Measurements from ENCODE around the gene MAP3K5.

The MAP3K5 gene

DNA sequence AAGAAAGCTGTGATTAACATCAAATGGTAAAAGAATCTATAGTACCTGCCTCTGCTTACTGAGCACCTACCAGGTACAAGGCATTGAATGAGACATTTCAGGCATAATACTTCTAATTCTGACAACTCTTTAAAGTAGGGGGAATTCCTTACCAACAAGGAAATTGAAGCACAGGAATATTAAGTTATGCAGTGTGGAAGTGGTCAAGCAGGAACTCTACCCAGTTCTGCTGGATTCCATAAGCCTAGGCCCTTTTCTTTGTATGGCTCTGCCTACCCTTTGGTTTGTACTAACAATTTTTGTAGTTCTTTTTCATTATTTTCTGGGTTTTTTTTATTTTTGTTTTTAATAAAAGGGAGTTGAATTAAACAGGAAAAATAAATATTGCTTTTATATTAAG lies 114.5 kb downstream of the MAP3K5 start:
- no peak for DNase-seq

DNA sequence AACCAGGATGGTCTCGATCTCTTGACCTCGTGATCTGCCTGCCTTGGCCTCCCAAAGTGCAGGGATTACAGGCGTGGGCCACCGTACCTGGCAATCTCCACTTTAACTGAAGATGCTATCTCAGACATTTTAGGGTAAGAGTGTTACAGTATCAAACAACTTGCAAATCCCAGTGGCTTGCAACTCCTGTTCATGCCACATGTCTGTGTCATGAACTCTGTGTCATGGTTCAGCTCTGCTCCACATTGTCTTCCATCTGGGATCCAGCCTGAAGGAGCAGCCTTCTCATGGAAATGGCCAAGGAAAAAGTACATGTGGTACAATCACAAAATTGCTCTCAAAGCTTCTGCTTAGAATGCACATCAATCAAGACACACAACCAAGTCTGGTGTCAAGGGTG lies 114.9 kb downstream of the MAP3K5 start:
- DNase-seq = no peak

DNA sequence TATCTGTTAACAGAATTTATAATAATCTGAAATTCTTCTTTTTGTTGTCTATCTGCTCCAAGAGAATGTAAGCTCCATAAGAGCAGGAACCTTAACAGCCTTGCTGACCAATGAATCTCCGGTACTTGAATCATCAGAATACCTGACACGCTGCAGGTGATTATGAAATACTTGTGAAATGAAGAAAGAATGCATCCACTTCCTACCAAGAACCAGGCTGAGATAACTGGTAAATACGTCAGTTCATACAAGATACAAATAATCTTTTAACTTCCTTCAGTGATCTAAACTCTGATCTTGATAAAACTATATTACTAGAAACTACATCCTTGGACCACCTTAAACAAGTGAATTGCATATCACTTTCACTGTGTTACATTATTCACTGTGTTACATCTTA lies 116.2 kb downstream of the MAP3K5 start:
- no peak for DNase-seq

DNA sequence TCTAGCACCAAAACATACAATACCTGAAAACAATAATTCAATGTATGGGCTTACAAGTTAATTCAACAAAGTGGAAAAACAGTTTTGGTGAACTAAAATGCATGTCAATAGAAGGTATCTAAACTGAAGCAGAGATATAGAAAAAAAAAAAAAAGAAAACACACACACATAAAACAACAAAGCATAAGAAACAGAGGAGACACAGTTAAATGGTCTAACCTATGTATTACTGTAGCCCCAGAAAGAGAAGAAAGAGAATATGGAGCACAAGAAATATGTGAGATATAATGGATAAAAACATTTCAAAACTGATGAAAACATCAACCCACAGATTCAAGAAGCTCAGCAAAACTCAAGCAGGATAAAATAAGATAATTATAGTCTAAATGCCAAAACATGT lies 118.7 kb downstream of the MAP3K5 start:
- DNase-seq = no peak

DNA sequence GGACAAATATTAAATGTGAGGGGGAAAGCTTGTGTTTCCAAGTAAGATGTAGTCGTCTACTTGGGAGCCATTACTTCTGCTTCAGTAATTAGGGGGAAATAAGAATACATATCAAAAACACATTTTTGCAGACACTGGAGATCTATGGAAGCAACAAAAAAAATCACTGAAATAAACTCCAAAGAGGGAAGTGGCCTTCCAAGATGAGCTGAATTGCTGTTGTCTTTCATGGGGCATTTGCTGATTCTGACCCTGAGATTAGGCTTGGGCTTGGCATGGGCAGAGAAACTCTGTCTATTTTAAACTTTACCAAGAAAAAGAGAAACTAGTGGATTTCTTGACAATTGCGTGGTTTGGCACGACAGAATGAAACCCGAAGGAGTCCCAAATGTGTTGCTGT lies 120.1 kb downstream of the MAP3K5 start:
- no peak for DNase-seq

DNA sequence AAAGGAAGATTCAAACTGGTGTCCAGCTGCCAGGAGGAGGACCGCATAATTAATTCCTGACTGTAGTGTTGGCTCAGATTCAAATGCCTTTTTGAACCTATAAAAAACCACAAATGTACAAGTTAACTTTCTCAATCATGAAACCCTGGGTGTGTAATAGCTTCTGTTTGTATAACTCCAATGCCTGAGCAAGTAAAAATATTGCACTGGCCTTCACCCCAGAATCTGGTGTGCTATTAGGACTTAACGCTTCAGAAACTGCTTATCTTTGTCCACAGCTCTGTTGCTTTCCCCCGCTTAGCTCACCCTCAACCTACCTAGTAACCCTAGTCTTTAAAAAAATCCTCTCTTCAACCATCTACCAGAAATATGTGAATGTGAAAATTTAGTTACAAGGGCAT lies 123.0 kb downstream of the MAP3K5 start:
- DNase-seq = no peak

DNA sequence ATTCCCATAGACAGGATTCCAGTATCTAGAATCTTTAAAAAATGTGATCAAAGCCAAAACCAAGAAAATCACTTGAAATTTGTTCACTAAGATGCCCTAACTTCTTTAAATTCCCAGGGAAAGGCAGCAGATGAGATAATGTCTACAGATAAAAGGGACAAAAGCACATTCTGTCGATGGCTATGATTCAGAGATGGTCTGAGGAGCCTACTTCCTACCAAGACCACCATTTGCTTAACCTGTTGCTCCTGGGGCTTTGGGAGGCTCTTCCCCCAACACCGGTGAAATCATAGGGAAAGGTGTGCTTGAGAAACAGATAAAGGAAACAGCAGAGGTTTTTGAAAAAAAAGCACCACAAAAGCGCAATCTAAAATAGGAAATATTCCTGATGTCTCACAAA lies 123.7 kb downstream of the MAP3K5 start:
- no peak for DNase-seq

DNA sequence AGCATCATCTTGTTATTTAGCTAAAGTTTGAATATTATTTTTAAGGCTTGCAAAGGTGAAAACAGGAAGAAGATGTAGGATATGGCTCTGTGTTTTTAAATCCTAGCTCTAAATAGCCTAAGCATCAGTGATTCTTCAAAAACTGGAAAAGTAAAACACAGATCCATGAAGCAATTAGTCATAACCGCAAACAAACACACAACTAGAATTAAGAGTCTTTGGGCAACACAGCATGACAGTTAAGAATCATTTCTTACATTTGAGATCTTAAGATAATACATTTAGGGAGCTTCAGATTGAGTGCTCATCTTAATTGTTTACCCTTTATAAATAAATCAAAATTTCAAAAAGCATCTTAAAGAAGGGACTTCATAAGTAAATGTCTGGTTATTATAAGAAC lies 126.2 kb downstream of the MAP3K5 start:
- no peak for DNase-seq

DNA sequence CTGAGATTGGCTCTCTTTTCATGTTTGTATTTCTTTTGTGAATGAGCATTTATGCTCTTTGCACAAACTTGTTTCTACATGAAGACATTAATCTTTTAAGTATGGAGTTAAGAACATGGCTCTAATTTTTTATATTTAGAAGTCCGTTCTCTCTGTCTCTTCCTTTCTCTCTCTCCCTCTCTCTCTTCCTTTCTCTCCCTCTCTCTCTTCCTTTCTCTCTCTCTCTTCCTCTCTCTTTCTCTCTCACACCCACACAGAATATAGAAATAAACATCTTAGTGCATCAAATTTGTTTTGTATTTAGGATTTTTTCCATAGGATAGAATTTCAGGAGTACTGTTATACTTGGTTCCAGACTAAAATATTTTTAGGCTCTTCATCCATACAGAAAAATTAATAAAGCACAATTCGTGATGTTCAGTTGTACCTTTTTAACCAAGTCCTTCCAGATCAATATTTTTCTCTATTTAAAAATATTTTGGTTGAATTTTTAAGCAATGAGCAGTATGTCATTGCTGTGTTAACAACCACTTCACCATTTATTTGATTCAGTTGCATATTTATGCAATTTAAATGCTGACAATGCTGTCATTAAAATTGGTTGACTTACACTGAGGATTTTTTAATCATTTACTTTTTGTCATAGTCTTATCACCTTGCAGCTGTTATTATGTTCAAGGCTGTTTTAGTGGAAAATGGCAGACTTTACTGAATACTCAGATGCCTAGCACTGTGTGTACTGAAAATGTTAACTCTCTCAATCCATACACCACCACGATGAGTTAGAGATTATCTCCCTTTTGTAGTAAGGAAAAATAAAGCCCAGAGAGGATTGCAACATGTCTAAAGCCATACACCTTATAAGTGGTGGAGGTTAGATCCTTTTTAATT lies 129.7 kb downstream of the MAP3K5 start:
- no peak for DNase-seq

DNA sequence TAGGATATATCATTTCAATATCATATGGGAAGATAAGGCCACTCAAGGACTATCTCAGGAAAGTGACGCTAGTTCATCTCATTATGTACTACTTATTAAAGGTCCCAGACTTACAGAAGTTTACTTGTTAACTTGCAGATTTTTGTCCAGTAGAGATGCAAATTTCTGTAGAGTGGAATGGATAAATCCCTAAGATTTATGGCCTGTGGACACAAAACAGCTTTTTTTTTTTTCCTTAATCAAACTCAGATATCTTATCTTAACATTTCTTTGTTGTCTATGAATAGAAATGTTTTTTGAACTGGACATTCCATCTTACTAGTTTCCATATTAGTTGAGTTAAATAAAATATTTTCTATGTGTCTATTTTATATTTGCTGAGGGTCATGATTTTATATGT lies 131.6 kb downstream of the MAP3K5 start:
- DNase-seq = no peak

DNA sequence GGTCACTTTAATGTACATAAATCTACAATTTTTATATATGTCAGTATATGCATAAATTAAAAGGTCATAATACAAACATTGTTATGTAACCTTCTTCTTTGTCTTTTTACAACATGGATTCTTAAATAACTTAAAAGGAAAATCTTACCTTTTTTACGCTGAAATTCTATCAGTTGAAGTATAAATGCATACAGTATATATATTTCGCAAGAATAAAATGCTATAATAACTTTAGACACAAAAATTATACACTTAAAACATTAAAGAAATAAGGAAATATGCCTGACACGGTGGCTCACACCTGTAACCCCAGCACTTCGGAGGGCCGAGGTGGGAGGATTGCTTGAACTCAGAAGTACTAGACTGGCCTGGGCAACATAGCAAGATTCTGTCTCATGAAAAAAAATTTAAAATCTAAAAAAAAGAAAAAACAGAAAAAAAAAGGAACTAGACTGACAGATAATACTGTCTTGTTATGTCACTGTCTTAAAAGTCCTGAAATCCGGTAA lies 132.2 kb downstream of the MAP3K5 start:
- DNase-seq = no peak

DNA sequence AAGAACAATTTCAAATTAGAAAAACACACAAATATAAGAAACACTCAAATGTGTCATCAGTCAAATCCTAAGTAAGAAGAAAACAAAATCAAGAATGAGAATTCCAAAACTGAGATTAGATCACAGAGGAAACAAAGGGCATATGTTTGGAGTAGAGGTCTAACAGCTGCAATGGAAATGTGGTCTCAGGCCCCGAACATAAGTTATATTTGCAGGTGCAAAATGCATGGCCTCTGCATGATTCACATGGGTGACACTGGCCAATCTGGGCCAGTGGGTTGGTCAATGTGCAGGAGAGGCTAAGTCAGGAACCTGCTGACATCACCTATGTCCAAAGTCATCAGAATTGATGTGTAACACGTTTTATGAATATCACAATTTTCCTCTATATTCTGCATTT lies 133.6 kb downstream of the MAP3K5 start:
- DNase-seq = no peak

DNA sequence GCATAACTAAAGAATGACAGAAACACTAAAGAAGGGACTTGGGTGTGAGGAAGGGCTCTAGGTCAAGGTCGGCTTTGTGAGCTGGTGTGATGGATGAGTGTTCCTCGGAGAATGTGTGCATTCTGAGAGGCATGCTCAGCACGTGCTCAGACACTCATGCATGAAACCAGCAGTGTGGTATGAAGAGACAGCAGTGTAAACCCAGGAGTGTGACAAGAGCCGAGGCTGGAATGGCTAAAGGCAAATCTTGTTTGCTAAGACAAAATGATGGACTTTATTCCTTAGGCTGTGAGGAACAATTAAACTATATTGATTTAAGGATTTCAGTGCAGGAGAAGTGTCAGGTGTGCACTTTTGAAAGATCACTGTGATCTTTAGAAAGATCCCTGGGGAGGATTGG lies 134.6 kb downstream of the MAP3K5 start:
- no peak for DNase-seq

DNA sequence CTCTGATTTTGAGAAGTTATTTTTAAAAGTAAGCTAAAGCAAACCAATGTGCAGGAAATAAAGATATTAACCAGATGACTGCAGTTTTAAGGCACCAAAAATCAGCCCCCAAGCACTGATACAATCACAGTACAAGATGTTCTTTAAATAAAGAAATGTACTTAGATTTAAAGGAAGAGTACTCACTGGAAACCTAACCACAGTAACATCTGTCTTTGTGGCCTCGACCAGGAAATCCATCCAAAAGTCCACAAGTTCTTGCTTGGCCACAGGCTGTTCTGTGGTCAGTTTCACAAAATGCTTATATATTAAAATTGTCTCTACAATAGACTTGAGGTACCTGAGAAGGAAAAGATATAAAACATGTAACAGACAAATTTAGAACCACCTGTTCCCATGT lies 136.2 kb downstream of the MAP3K5 start:
- no peak for DNase-seq

DNA sequence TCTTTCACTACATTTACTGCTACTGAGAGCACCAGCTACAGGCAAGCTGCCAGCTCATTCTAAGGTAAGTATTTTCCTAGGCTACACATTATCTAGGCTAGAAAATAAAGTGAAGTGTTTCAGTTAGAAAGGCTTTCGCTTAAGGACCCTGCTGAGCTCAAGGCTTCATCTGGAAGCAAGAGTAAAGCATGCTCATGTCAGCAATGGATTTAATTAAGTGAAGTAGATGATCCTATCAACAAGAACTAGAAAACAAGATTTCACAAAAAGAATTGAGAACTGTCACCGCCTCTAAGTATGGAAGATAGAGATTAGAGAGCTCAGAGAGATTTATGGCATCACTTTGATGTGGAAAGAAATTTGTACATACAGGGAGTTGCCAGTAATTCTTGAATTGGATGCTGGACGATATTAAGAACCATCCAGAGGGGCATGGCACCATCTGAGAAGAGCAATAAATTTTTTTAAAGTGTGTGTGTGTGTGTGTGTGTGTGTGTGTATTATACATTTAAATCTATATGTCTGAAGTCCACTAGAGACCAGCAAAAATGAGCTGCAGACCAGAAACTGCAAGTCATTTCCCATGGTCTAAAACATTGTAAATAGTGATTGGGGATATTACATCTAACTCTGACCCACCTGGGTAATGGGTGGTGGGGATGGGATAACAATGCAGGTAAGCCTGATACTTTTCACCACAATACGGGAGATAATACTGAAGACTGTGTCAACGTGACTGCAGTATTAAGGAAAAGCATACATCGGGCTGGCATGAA lies 136.8 kb downstream of the MAP3K5 start:
- DNase-seq = no peak

DNA sequence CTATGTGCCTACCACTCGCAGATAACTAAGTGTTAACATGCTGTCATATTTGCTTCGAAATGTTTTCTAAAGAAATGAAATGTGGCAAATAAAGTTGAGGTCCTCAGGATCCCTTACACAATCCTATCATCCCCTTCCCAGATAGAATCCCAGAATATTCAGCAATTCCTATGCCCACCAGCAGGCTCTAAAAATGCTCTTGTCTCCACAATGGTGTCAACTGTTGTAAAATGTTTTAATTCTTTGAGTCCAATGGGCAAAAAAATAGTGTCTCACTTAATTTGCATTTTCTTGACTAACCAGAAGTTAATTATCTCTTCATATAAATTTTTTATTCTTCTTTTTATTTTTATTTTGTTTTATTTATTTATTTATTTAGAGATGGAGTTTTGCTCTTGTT lies 138.2 kb downstream of the MAP3K5 start:
- no peak for DNase-seq

DNA sequence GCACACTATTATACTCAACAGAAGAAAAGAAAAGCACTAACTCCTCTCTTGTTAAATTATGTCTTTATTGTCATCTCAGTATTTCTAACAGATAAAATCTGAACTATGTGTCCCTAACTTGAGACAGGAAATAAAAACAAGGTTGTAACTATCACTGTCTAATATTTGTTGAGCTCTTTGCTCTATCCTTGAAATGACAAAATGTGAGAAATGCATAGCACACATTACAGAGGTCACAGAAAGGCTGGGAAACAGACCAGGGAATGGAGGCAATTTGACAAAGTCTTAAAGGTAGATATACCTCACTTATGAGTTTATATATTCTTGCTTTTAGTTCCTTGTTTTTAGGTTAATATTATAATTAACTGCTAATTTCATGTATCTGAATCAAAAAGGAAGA lies 139.6 kb downstream of the MAP3K5 start:
- no peak for DNase-seq

DNA sequence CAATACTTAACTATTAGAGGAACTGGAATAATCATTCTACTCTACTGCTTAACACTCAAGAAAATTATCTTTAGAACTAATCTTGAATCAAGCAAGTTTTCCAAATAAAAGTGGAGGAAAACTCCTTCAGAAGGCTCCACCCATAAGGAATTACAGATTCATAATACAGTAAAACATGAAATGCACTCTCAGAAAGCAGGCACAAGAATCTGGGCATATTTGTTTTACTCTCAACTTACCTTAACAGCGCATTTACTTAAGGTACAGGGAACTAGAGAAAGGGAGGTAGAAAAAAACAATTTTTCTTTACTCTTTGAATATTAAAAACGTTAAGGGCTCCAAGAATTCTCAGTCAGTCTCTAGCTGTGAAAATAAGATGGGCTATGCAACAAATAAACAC lies 140.3 kb downstream of the MAP3K5 start:
- DNase-seq = no peak

DNA sequence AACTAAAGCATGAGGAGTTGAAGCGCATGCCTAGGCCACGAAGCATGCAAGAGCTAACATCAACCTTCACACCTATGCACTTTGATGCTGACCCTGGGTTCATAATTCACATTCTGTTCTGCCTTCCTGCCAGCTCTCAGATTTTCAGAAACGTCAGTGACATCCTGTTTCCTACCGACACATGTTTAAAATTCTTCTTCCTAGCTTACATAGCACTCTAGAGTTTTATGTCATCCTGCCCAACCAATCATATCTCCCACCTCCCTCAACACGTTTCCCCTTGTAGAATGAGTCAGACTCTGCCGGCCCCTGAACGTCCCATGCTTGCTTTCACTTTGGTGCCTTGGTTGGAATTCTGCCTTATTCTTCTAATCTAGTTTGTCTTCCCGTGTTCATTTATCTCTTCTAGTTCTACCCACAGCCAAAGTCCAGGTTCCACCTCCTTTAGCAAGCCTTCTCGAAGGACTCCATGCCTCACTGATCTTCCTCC lies 144.9 kb downstream of the MAP3K5 start:
- DNase-seq = peak; percentile 4 to 21

DNA sequence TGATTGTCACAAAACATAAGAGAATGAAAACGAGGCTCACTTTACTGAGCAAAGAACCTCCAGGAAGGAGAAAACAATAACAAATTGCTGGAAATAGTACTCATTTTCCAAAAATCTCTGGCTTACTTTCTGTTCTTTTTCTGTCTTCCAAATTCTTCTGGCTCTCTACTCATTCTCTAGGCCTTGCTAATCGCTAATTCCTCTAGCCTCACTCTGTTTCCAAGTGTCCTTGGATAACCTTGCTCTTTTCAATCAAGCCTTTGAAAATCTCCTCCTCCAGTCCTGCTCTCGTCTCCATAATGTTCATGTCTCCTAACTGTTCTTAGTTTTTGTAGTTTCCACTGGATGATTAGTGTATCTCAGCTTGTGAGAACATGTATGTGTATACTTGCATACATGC lies 145.9 kb downstream of the MAP3K5 start:
- no peak for DNase-seq

DNA sequence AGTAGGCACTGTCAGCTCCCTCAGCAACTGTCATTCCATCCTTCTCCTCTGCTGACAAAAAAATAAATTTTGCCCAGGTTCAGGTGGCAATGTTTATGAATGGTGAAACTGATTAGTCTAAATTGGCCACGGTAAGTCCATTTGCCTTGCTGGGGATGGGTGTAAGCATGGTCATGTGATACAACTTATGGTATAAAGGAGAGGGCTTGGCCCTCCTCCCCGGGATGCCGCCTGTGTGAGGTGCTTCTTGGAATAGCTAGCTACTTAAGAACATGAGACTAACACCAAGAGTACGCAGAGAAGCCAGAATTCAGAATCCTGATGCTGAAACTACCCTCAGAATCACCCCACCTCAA lies 147.7 kb downstream of the MAP3K5 start:
- no peak for DNase-seq

DNA sequence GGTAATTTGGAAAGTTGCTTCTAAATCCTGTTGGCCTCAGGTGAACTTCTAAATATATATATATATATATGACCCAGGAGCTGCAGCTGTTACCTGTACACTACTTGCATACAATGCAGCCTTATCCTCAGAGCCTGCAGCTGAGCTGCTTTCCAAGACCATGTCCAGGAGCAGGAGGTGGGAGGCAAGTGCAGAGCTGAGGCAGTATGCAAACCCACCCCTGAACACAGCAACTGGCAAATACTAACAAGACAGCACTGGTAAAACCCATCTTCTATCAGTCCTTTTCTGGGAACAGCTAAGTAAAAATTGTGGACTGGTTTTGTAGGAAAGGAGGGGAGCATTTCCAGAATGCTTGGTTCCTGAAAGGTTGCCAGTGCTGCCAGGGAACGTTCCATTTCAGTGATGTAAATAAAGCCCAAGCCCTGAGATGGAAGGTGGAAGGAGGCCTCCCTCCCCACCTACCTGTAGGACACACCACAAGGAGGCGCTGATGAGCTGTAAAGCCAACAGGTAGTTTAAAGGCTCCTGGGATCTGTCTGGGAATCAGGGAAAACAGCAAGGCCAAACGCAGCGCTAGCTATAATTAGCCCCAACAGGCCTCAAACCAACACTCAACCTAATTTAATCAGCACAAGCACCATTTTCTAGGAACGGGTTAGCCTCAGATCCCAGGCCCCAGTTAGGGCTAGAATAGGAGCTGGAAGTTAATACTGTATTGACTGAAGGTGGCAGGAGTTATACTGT lies 148.3 kb downstream of the MAP3K5 start:
- DNase-seq = peak; percentile 77 to 82

DNA sequence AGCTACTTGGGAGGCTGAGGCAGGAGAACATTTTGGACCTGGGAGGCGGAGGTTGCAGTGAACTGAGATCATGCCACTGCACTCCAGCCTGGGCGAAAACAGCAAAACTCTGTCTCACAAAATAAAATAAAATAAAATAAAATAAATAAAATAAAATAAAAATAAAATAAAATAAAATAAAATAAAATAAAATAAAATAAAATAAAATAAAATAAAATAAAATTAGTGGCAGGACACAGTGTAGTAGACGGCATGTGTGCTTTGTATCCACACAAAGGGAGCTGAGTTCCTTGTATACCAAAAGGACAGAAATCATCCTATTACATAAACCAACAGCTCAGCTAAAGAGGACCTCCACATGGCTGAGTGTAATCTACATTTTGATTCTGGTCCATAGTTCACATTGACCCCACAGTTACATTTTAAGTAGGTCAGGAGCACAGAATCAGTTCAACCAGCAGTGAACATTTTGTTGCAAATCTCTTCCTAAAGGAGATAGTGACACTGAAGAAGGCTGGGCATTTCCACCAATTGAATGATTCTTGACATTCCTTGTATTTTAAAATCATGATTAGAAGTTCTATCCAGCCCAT lies 150.3 kb downstream of the MAP3K5 start:
- no peak for DNase-seq

Measured in stimulated activated CD4-positive, alpha-beta T cell treated with anti-CD3 and anti-CD28 coated beads, Interleukin-2, amount 100 ng/mL, for 48 hours (primary cell).